H1 (cell line): Measurements from ENCODE around the gene RAB38. TPM values are rescaled to one million over a fixed set of nuclear protein-coding genes. Genes with fewer than 3 reads are reported as not detected.

Source experiments
- PHF8 ChIP-seq: fragments of 200-600 bp; sonication (generic); conservative IDR thresholded peaks from 2 replicates; pipeline ENCODE4 v1.7.1; 2012; ENCODE audit warnings: low read depth, mild to moderate bottlenecking, inconsistent platforms, low read length, moderate library complexity
- SAP30 ChIP-seq: fragments of 300-600 bp; sonication (generic); IDR thresholded peaks from 2 replicates; pipeline ENCODE4 v1.7.1; 2012; ENCODE audit warnings: low read length, moderate library complexity, mild to moderate bottlenecking, inconsistent platforms; ENCODE audit not compliant: insufficient read depth, insufficient replicate concordance
- polyA plus RNA-seq, 7 experiments: library from polyadenylated mRNA; depleted of rRNA in 3 of 7; stranded (reverse) in 5 of 7; unstranded in 2 of 7; fragments of >200 nt in 5 of 7; fragments of 200-250 nt in 2 of 7; gene quantifications; 1 replicate in 5 of 7; 2 replicates in 1 of 7; 4 replicates in 1 of 7; pipeline versions ENCODE4 v1.2.1 to v1.2.3, GENCODE V29; 2011 to 2013; ENCODE audit warnings: missing spikeins in 2 of 7, mixed read lengths in 2 of 7
- total RNA-seq: library from RNA; stranded (reverse); fragmentation: NEBNext Ultra II Directional; extraction: Animal tissue kit (Norgen Biotek cat#: 25700); gene quantifications from 2 replicates; pipeline ENCODE4 v1.2.1, GENCODE V29; 2021
- TF ChIP-seq, protein P1 (sequence below): IDR thresholded peaks from 2 replicates; pipeline ENCODE4 v1.6.1; 2012; ENCODE audit warnings: low read length, inconsistent platforms
- TF ChIP-seq, protein P2 (sequence below): IDR thresholded peaks from 2 replicates; pipeline ENCODE4 v1.6.1; 2012; ENCODE audit warnings: inconsistent platforms

RAB38 gene
- total and polyA plus RNA-seq, 2 of the 8 experiments (the other 6 are each of a cell fraction or from before 2014, with no cell fraction given), result 15.4 to 16.5 TPM

DNA sequence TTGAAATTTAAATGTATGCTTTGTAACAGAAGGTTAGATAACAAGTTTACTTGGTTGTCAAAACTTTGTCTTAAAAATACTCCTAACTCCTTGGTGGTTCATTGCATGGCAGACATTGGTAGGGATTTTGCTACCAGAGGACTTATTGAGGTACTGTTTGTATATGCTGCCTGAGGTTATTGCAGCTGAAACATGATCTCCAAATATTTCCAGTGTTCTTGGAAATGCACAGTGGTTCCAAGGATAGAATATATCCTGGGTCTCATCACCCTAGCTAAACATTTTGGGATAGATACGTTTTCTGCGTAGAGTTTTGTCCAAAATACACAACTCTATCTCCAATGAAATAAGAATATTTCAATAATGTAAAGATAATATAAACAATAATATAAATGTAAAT, 109.2 kb downstream of the RAB38 start (continued):
- TF ChIP-seq, protein P1, sequence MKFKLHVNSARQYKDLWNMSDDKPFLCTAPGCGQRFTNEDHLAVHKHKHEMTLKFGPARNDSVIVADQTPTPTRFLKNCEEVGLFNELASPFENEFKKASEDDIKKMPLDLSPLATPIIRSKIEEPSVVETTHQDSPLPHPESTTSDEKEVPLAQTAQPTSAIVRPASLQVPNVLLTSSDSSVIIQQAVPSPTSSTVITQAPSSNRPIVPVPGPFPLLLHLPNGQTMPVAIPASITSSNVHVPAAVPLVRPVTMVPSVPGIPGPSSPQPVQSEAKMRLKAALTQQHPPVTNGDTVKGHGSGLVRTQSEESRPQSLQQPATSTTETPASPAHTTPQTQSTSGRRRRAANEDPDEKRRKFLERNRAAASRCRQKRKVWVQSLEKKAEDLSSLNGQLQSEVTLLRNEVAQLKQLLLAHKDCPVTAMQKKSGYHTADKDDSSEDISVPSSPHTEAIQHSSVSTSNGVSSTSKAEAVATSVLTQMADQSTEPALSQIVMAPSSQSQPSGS, result no peak
- TF ChIP-seq PHF8 (no peak), SAP30 (no peak)
- TF ChIP-seq, protein P2, sequence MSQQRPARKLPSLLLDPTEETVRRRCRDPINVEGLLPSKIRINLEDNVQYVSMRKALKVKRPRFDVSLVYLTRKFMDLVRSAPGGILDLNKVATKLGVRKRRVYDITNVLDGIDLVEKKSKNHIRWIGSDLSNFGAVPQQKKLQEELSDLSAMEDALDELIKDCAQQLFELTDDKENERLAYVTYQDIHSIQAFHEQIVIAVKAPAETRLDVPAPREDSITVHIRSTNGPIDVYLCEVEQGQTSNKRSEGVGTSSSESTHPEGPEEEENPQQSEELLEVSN, result no peak
